AG04450 (cell line): ENCODE data around the gene PRSS53. TPM values are rescaled to one million over a fixed set of nuclear protein-coding genes. Genes with fewer than 3 reads are reported as not detected.

Source experiments
- CTCF ChIA-PET: fragments of 300-600, 350-600 bp; formaldehyde crosslinking; extraction: SDS; loops from one replicate; lab custom pipeline; 2022; ENCODE audit warnings: antibody characterized with exemption, inconsistent platforms; lab: Charles Lee
- POLR2A ChIA-PET: fragments of 350-600 bp; formaldehyde crosslinking; extraction: SDS; loops from one replicate; lab custom pipeline; 2021; ENCODE audit warnings: antibody characterized with exemption, inconsistent platforms; lab: Yijun Ruan, JAX
- DNase-seq: peaks from one replicate; pipeline ENCODE4 v3.0.0-alpha.2; 2011; ENCODE audit warnings: low read depth, low spot score
- H3K27ac ChIP-seq: one replicate; pipeline ENCODE4 v1.5.1; 2012; ENCODE audit warnings: low read depth, low read length, control low read depth
- H3K27me3 ChIP-seq: one replicate; pipeline ENCODE4 v1.6.0; 2012; ENCODE audit warnings: low read length; ENCODE audit not compliant: control insufficient read depth, insufficient read depth
- H3K4me3 ChIP-seq: 2 replicates; pipeline ENCODE4 v1.5.1; 2011; ENCODE audit warnings: mild to moderate bottlenecking, low read depth, low read length, control low read depth
- H3K9me3 ChIP-seq: 2 replicates; pipeline ENCODE4 v1.5.1; 2012; ENCODE audit warnings: low read length; ENCODE audit not compliant: control insufficient read depth, insufficient read depth
- CTCF ChIP-seq: IDR thresholded peaks from 2 replicates; pipeline ENCODE4 v1.5.1; 2011; ENCODE audit warnings: low read depth, low read length, control low read depth, inconsistent platforms
- polyA plus RNA-seq: library from polyadenylated mRNA; depleted of rRNA; stranded (reverse); fragments of >200 nt; gene quantifications from 2 replicates; pipeline ENCODE4 v1.2.3, GENCODE V29; 2011

PRSS53 gene
- polyA plus RNA-seq, 1 experiment, result 0.79 TPM

- H3K9me3 ChIP-seq, result no peaks in the 10 kb centered on the region
- H3K27me3 ChIP-seq, result no peaks in the 10 kb centered on the region
- no peak for TF ChIP-seq CTCF
- no peak overlapping the region for H3K4me3 ChIP-seq
- DNase-seq, result no peak
- ChIA-PET CTCF (no interaction called here), POLR2A (interaction anchor here (0.7 kb wide), 1 partner anchor 14 kb away, joined by 3 read pairs; no protein-coding TSS in a partner anchor)
- H3K27ac ChIP-seq, result no peak overlapping the region
Measured at GRCh38 chr16:31128711-31129567, 40.2 kb upstream of the PRSS53 start.

GRCh38 chr16:31127182-31127581, 38.4 kb upstream of the PRSS53 start:
- no peaks in the 10 kb centered on the region for H3K9me3 ChIP-seq
- H3K27me3 ChIP-seq, result no peaks in the 10 kb centered on the region
- no peak overlapping the region for H3K27ac ChIP-seq
- DNase-seq, result no peak
- POLR2A ChIA-PET, result no interaction called here
- CTCF ChIA-PET, result interaction anchor here (1.7 kb wide), 1 partner anchor 15 kb away, joined by 13 read pairs; no protein-coding TSS in a partner anchor
- no peak overlapping the region for H3K4me3 ChIP-seq
- no peak for TF ChIP-seq CTCF

GRCh38 chr16:31125844-31126243, 37.1 kb upstream of the PRSS53 start:
- no peak overlapping the region for H3K4me3 ChIP-seq
- ChIA-PET POLR2A (interaction anchor here (0.6 kb wide), 1 partner anchor 52 kb away, joined by 5 read pairs; no protein-coding TSS in a partner anchor), CTCF (interaction anchor here (1.6 kb wide), 1 partner anchor 16 kb away, joined by 5 read pairs; no protein-coding TSS in a partner anchor)
- TF ChIP-seq CTCF, result no peak
- H3K9me3 ChIP-seq, result no peaks in the 10 kb centered on the region
- H3K27me3 ChIP-seq, result no peaks in the 10 kb centered on the region
- H3K27ac ChIP-seq, result no peak overlapping the region
- no peak for DNase-seq

- TF ChIP-seq CTCF, result no peak
- Histone ChIP-seq H3K4me3 (no peak overlapping the region), H3K27ac (no peak overlapping the region), H3K9me3 (no peaks in the 10 kb centered on the region; the same call in 1 of the 2 replicates), H3K27me3 (no peaks in the 10 kb centered on the region)
- DNase-seq, result no peak
- POLR2A ChIA-PET, result no interaction called here
- CTCF ChIA-PET, result interaction anchor here (0.6 to 3.0 kb wide), 3 partner anchors 22 to 339 kb away, joined by 3 to 15 read pairs (median 3); partner anchors contain the start of gene ARMC5
Measured at GRCh38 chr16:31120129-31120528, 31.4 kb upstream of the PRSS53 start.
